H9 (cell line): ENCODE data around the gene CAMKK1. TPM values are rescaled to one million over a fixed set of nuclear protein-coding genes. Genes with fewer than 3 reads are reported as not detected.

Experiments
- DNase-seq: peaks from one replicate; pipeline ENCODE4 v3.0.0-alpha.2; 2017
- H2AFZ ChIP-seq: one replicate; pipeline ENCODE4 v1.6.1; 2013; ENCODE audit warnings: mild to moderate bottlenecking, low read length, control low read depth, moderate library complexity
- H2AK5ac ChIP-seq: 2 replicates; pipeline ENCODE4 v1.6.1; 2013; ENCODE audit warnings: low read length, control low read depth, mixed read lengths; ENCODE audit not compliant: insufficient read length
- H2BK120ac ChIP-seq: one replicate; pipeline ENCODE4 v1.6.1; 2013; ENCODE audit warnings: low read depth, mild to moderate bottlenecking, low read length, control low read depth, inconsistent platforms; ENCODE audit not compliant: poor library complexity, severe bottlenecking
- H2BK12ac ChIP-seq: 2 replicates; pipeline ENCODE4 v1.6.1; 2013; ENCODE audit warnings: low read length, control low read depth, mixed read lengths, low read depth; ENCODE audit not compliant: insufficient read length
- H2BK15ac ChIP-seq: 2 replicates; pipeline ENCODE4 v1.6.1; 2013; ENCODE audit warnings: low read depth, low read length, control low read depth
- H2BK20ac ChIP-seq: one replicate; pipeline ENCODE4 v1.6.1; 2013; ENCODE audit warnings: low read depth, mild to moderate bottlenecking, low read length, control low read depth, inconsistent platforms; ENCODE audit not compliant: poor library complexity, severe bottlenecking
- H2BK5ac ChIP-seq: 2 replicates; pipeline ENCODE4 v1.6.1; 2013; ENCODE audit warnings: low read length, control low read depth, mixed read lengths; ENCODE audit not compliant: insufficient read length
- H3K14ac ChIP-seq: 2 replicates; pipeline ENCODE4 v1.6.1; 2013; ENCODE audit warnings: low read length, control low read depth; ENCODE audit not compliant: insufficient read depth
- H3K18ac ChIP-seq: 2 replicates; pipeline ENCODE4 v1.6.1; 2013; ENCODE audit warnings: low read depth, mild to moderate bottlenecking, mixed read lengths, low read length, control low read depth; ENCODE audit not compliant: insufficient read length
- H3K23ac ChIP-seq: 2 replicates; pipeline ENCODE4 v1.6.1; 2013; ENCODE audit warnings: low read length, control low read depth, mixed read lengths, low read depth; ENCODE audit not compliant: insufficient read length
- H3K23me2 ChIP-seq: 2 replicates; pipeline ENCODE4 v1.6.1; 2013; ENCODE audit warnings: low read depth, mild to moderate bottlenecking, mixed read lengths, low read length, control low read depth; ENCODE audit not compliant: insufficient read length, poor library complexity, severe bottlenecking
- H3K27ac ChIP-seq: 2 replicates; pipeline ENCODE4 v1.5.1; 2013; ENCODE audit warnings: low read length, control low read depth, mixed read lengths, low read depth; ENCODE audit not compliant: insufficient read length
- H3K27me3 ChIP-seq: 2 replicates; pipeline ENCODE4 v1.6.1; 2013; ENCODE audit warnings: low read length, control low read depth, inconsistent platforms; ENCODE audit not compliant: insufficient read depth
- H3K4ac ChIP-seq: 2 replicates; pipeline ENCODE4 v1.6.1; 2013; ENCODE audit warnings: low read depth, mild to moderate bottlenecking, control low read depth, inconsistent platforms, low read length, moderate library complexity
- H3K4me1 ChIP-seq: 2 replicates; pipeline ENCODE4 v1.6.1; 2013; ENCODE audit warnings: low read length, control low read depth, inconsistent platforms; ENCODE audit not compliant: insufficient read depth
- H3K4me2 ChIP-seq: 2 replicates; pipeline ENCODE4 v1.6.1; 2013; ENCODE audit warnings: low read length, control low read depth, mixed read lengths; ENCODE audit not compliant: insufficient read length, insufficient read depth
- H3K56ac ChIP-seq: 2 replicates; pipeline ENCODE4 v1.6.1; 2013; ENCODE audit warnings: low read depth, mild to moderate bottlenecking, mixed read lengths, low read length, control low read depth; ENCODE audit not compliant: insufficient read length
- H3K79me1 ChIP-seq: 2 replicates; pipeline ENCODE4 v1.6.1; 2013; ENCODE audit warnings: low read depth, mild to moderate bottlenecking, moderate library complexity, low read length, control low read depth, inconsistent platforms; ENCODE audit not compliant: insufficient read depth, poor library complexity, severe bottlenecking
- H3K79me2 ChIP-seq: 2 replicates; pipeline ENCODE4 v1.6.1; 2013; ENCODE audit warnings: low read length, control low read depth, inconsistent platforms; ENCODE audit not compliant: insufficient read depth
- H3K9ac ChIP-seq: 2 replicates; pipeline ENCODE4 v1.6.1; 2013; ENCODE audit warnings: low read length, control low read depth, mixed read lengths; ENCODE audit not compliant: insufficient read length; ENCODE audit errors: extremely low read depth
- H3K9me3 ChIP-seq: one replicate; pipeline ENCODE4 v1.6.1; 2013; ENCODE audit warnings: low read depth, low read length, inconsistent platforms; ENCODE audit not compliant: control insufficient read depth
- H3T11ph ChIP-seq: one replicate; pipeline ENCODE4 v1.6.1; 2013; ENCODE audit warnings: mild to moderate bottlenecking, low read length, control low read depth, inconsistent platforms
- H4K20me1 ChIP-seq: one replicate; pipeline ENCODE4 v1.6.1; 2013; ENCODE audit not compliant: control insufficient read depth, insufficient read length, insufficient read depth
- H4K5ac ChIP-seq: 2 replicates; pipeline ENCODE4 v1.6.1; 2013; ENCODE audit warnings: low read depth, mild to moderate bottlenecking, mixed read lengths, low read length, control low read depth; ENCODE audit not compliant: insufficient read length
- H4K8ac ChIP-seq: replicated peaks from 2 replicates; pipeline ENCODE4 v1.6.1; 2013; ENCODE audit warnings: low read length, control low read depth, mixed read lengths, low read depth; ENCODE audit not compliant: insufficient read length
- H4K91ac ChIP-seq: 2 replicates; pipeline ENCODE4 v1.6.1; 2013; ENCODE audit warnings: low read depth, mild to moderate bottlenecking, moderate library complexity, mixed read lengths, low read length, control low read depth; ENCODE audit not compliant: insufficient read length
- H3K27ac Mint-ChIP-seq, 3 experiments: 2 replicates in 2 of 3; 3 replicates in 1 of 3; pipeline ENCODE4 v1.8.0; 2020 to 2021; ENCODE audit warnings: mixed read lengths in 3 of 3, mild to moderate bottlenecking in 1 of 3, moderate library complexity in 1 of 3
- H3K27me3 Mint-ChIP-seq: 2 replicates; pipeline ENCODE4 v1.8.0; 2021; ENCODE audit warnings: low read depth, mild to moderate bottlenecking, moderate library complexity, mixed read lengths
- H3K36me3 Mint-ChIP-seq, 3 experiments: 2 replicates in 2 of 3; 3 replicates in 1 of 3; pipeline ENCODE4 v1.8.0; 2020 to 2021; ENCODE audit warnings: low read depth in 3 of 3, mixed read lengths in 3 of 3; ENCODE audit not compliant: insufficient read depth in 1 of 3
- H3K4me1 Mint-ChIP-seq, 2 experiments: 2 replicates each; pipeline ENCODE4 v1.8.0; 2020; ENCODE audit warnings: mixed read lengths in 2 of 2
- H3K4me3 Mint-ChIP-seq, 2 experiments: 2 replicates in 1 of 2; 3 replicates in 1 of 2; pipeline ENCODE4 v1.8.0; 2020 to 2021; ENCODE audit warnings: mild to moderate bottlenecking in 2 of 2, mixed read lengths in 2 of 2, moderate library complexity in 1 of 2
- H3K9me3 Mint-ChIP-seq, 2 experiments: 2 replicates in 1 of 2; 3 replicates in 1 of 2; pipeline ENCODE4 v1.8.0; 2020; ENCODE audit warnings: mild to moderate bottlenecking in 2 of 2, mixed read lengths in 2 of 2, moderate library complexity in 1 of 2
- CTCF ChIP-seq: fragments of 200-600 bp; sonication (generic); conservative IDR thresholded peaks from 3 replicates; pipeline ENCODE4 v1.8.0; 2021; ENCODE audit warnings: antibody characterized with exemption, mild to moderate bottlenecking
- WGBS: extraction: QIAGEN DNeasy Blood & Tissue Kit; methylation state at CpG from one replicate; pipeline ENCODE4 v1.1.7; 2013; ENCODE audit warnings: missing lambda C conversion rate, low lambda C conversion rate, mixed read lengths; ENCODE audit not compliant: insufficient read length; ENCODE audit errors: extremely low coverage; 5-methylcytosine and 5-hydroxymethylcytosine counted together
- total RNA-seq: library from RNA; stranded (reverse); gene quantifications from 2 replicates; pipeline ENCODE4 v1.2.1, GENCODE V29; 2021

Gene CAMKK1
- total RNA-seq, 1 experiment from 2014 or later: 6.7 TPM

- no peak overlapping the region for H3K14ac ChIP-seq
- H3K27me3 Mint-ChIP-seq: peaks cover under 1% of the 10 kb centered on the region; the same call in 1 of the 2 replicates
- H2BK15ac ChIP-seq: no peak overlapping the region
- H3K79me1 ChIP-seq: peaks cover 4% of the 10 kb centered on the region
- no CpG with 5 or more reads among the region's 14 CpGs for WGBS
- TF ChIP-seq CTCF: no peak
- no peak overlapping the region for H4K91ac ChIP-seq
- no peak overlapping the region for H3K4me3 Mint-ChIP-seq
- no peak overlapping the region for H4K5ac ChIP-seq
- no peak overlapping the region for H2BK5ac ChIP-seq
- H3T11ph ChIP-seq: no peak overlapping the region
- no peak for DNase-seq
- no peaks in the 10 kb centered on the region for H3K9me3 ChIP-seq
- H3K23me2 ChIP-seq: no peaks in the 10 kb centered on the region
- H3K9me3 Mint-ChIP-seq: no peaks in the 10 kb centered on the region
- no peak overlapping the region for H3K18ac ChIP-seq
- H3K79me2 ChIP-seq: 0 out of 2 replicates have a peak, but pooled peaks cover 2% of the 10 kb centered on the region
- H3K9ac ChIP-seq: no peak overlapping the region
- H2BK12ac ChIP-seq: no peak overlapping the region
- no peaks in the 10 kb centered on the region for H4K20me1 ChIP-seq
- H3K4me1 ChIP-seq: no peaks in the 10 kb centered on the region
- H2AK5ac ChIP-seq: no peak overlapping the region
- H3K27ac Mint-ChIP-seq: peak overlapping the region in 1 of 3 experiments; percentile 4; a peak in 1 of 7 replicates
- no peak overlapping the region for H3K4ac ChIP-seq
- no peak overlapping the region for H2AFZ ChIP-seq
- no peak overlapping the region for H2BK20ac ChIP-seq
- no peak overlapping the region for H3K56ac ChIP-seq
- peaks cover 27 to 71% (median 68%) of the 10 kb centered on the region in 3 experiments; a peak in 6 of 7 replicates for H3K36me3 Mint-ChIP-seq
- no peaks in the 10 kb centered on the region for H3K4me1 Mint-ChIP-seq
- no peak overlapping the region for H3K4me2 ChIP-seq
- no peak overlapping the region for H3K27ac ChIP-seq
- no peak overlapping the region for H4K8ac ChIP-seq
- H2BK120ac ChIP-seq: no peak overlapping the region
- no peak overlapping the region for H3K23ac ChIP-seq
- no peaks in the 10 kb centered on the region for H3K27me3 ChIP-seq
Measured at GRCh38 chr17:3835410-3836229, 57.2 kb downstream of the CAMKK1 start.
